ENCODE measurements around the gene SAFB.

GRCh38 chr19:5621945-5622464 is 878 bp upstream of the SAFB start:
- TF ChIP-seq CTCF (IDR thresholded peaks at IDR 0.05; ENCODE audit: insufficient read depth, low read depth, low read length) (no peak), EZH2 (IDR thresholded peaks at IDR 0.05; ENCODE audit: insufficient read depth, low read length) (no peak)

Data from astrocyte (in vitro differentiated cells and primary cell).